Rectal smooth muscle tissue (tissue), 1 donor: ENCODE measurements around the gene CBR1.
"Not testable (repeated sequence)": the region's sequence is repeated elsewhere in the genome, so short reads cannot be mapped to it uniquely, and the experiment has no call there.

ENCODE experiments used
- H3K27ac ChIP-seq: one replicate; pipeline ENCODE4 v1.7.0; 2013; ENCODE audit warnings: low read depth, low read length, inconsistent platforms
- H3K27me3 ChIP-seq: one replicate; pipeline ENCODE4 v1.7.0; 2013; ENCODE audit warnings: low read length; ENCODE audit not compliant: control insufficient read depth, insufficient read depth
- H3K36me3 ChIP-seq: one replicate; pipeline ENCODE4 v1.7.0; 2013; ENCODE audit warnings: low read length; ENCODE audit not compliant: control insufficient read depth, insufficient read depth
- H3K4me1 ChIP-seq: one replicate; pipeline ENCODE4 v1.7.0; 2013; ENCODE audit warnings: low read length; ENCODE audit not compliant: control insufficient read depth, insufficient read depth
- H3K4me3 ChIP-seq: one replicate; pipeline ENCODE4 v1.7.0; 2013; ENCODE audit warnings: low read length
- H3K9ac ChIP-seq: one replicate; pipeline ENCODE4 v1.7.0; 2013; ENCODE audit warnings: low read length

The CBR1 gene

DNA sequence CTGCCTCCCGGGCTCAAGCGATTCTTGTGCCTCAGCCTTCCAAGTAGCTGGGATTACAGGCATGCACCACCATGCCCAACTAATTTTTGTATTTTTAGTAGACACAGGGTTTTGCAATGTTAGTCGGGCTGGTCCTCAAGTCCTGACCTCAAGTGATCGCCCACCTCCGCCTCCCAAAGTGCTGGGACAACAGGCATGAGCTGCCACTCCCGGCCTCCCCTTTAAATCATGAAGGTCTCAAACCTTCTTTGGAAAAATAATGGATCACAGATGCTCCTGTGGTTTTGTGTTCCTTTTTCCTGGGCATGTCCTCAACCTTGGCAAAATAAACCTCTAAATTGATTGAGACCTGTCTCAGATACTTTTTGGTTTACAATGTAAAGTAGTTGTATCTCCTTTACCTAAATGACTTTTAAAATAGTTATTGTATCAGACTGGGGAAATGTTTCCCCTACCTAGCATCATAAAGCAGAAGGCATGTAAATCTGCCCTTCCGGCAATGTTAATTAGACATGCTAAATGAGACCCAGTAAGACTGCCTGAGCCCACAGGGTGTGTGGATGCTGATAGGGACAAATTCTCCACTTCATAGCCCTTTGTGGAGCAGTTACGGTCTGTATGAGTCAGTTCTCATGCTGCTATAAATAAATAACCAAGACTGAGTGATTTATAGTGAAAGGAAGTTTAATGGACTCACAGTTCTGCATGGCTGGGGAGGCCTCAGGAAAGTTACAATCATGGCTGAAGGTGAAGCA lies 27.8 kb downstream of the CBR1 start:
- no peak overlapping the region for H3K27ac ChIP-seq

DNA sequence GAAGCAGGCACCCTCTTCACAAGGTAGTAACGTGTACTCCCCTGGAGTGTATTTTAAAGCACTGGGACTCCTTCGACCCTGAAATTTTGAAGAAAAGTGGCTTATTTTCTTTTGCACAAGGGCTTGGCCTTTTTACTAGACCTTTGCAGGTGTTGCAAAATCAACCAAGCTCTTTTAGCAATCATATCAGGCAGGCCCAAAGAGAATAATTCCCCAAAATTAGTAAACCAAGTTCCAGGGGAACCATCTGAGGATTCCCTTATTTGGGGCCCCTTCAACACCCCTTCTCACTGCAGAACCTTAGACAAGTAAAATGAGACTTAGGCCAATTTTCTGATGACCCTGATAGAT lies 28.3 kb downstream of the CBR1 start:
- Histone ChIP-seq H3K27me3 (no peaks in the 10 kb centered on the region), H3K9ac (no peak overlapping the region), H3K4me1 (no peaks in the 10 kb centered on the region), H3K36me3 (no peaks in the 10 kb centered on the region), H3K27ac (no peak overlapping the region), H3K4me3 (no peak overlapping the region)

More for the DNA sequence above, 27.8 kb downstream of the CBR1 start:
- no peak overlapping the region for H3K4me3 ChIP-seq
- H3K36me3 ChIP-seq: no peaks in the 10 kb centered on the region
- no peaks in the 10 kb centered on the region for H3K27me3 ChIP-seq
- H3K9ac ChIP-seq: no peak overlapping the region
- no peaks in the 10 kb centered on the region for H3K4me1 ChIP-seq

DNA sequence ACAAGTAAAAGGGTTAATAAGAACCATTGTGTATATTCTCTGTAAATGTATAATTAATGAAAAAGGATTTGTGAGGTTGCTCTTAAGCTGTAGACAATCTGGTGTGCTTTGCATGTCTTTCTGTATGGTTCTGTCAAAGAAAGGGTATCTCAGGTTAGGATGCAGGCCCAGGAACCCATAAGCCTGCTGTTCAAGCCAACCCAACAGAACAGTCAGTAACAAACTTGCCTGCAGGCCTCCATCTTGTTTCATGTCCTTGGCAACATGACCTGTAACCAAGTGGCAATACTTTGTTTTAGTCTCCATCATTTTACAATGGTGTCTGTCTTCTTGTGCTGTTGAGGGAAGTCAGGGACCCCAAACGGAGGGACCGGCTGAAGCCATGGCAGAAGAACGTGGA lies 29.2 kb downstream of the CBR1 start:
- no peak overlapping the region for H3K27ac ChIP-seq

GRCh38 chr21:36099695-36100211 lies 29.9 kb downstream of the CBR1 start:
- not testable (repeated sequence) for H3K4me1 ChIP-seq, H3K4me3 ChIP-seq, H3K36me3 ChIP-seq, H3K27ac ChIP-seq, H3K9ac ChIP-seq, H3K27me3 ChIP-seq

More for the DNA sequence above, 29.2 kb downstream of the CBR1 start:
- H3K27me3 ChIP-seq: no peaks in the 10 kb centered on the region
- H3K4me3 ChIP-seq: no peak overlapping the region
- H3K4me1 ChIP-seq: no peaks in the 10 kb centered on the region
- no peaks in the 10 kb centered on the region for H3K36me3 ChIP-seq
- no peak overlapping the region for H3K9ac ChIP-seq

GRCh38 chr21:36100971-36101641 lies 31.3 kb downstream of the CBR1 start:
- H3K27me3 ChIP-seq: no peaks in the 10 kb centered on the region
- H3K4me1 ChIP-seq: no peaks in the 10 kb centered on the region
- no peaks in the 10 kb centered on the region for H3K36me3 ChIP-seq
- H3K27ac ChIP-seq: no peak overlapping the region
- H3K4me3 ChIP-seq: no peak overlapping the region
- no peak overlapping the region for H3K9ac ChIP-seq

GRCh38 chr21:36103434-36103833 lies 33.6 kb downstream of the CBR1 start:
- Histone ChIP-seq H3K36me3 (no peaks in the 10 kb centered on the region), H3K4me1 (no peaks in the 10 kb centered on the region), H3K4me3 (no peak overlapping the region), H3K27me3 (no peaks in the 10 kb centered on the region), H3K9ac (no peak overlapping the region), H3K27ac (no peak overlapping the region)

DNA sequence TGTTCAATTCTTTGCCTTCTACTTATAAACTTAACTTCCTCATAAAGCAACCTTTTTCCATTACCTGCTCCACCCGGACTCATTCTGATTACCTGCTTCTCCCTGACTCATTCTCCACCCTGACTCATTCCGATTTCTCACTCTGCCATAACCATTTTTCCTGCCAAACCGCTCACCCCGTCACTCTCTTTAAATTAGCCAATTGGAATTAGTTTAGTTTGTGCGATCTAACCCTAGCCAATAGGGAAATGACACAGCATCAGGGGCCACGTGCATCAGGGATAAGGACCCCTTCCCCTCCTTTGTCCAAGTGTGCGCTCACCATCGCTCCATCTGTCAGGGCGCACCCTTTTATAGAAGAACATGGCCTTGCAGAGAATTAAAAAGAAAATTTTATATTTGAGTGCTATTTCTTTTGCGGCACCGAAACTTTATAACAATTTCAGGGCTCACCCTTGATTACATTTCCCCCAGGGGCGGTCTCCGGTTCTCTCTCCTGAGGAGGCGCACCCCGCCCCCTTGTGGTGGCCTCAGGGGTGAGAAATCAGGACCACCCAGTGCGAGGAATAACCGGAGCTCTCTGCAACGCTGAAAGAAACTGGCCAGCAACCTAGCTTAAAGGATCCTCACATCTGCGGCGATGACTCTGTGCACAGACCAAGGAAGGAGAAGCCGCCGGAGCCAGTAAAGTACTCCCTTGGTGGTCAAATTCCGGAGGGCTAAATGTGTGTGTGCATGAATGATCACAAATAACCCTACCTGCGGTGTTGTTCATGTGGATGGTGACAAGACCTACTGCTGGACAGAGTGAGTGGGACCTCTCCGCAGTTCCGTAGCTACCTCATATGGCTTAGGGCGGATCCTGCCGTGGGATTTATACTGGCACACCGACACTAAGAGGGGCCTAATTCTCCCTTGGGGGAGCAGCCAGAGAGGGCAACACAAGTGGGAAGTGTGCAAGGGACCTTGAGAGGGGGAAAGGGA lies 34.8 kb downstream of the CBR1 start:
- Histone ChIP-seq H3K4me3 (no peak overlapping the region), H3K27me3 (no peaks in the 10 kb centered on the region), H3K36me3 (no peaks in the 10 kb centered on the region), H3K4me1 (no peaks in the 10 kb centered on the region), H3K27ac (no peak overlapping the region), H3K9ac (no peak overlapping the region)

- no peaks in the 10 kb centered on the region for H3K4me1 ChIP-seq
- no peaks in the 10 kb centered on the region for H3K27me3 ChIP-seq
- no peak overlapping the region for H3K4me3 ChIP-seq
- H3K9ac ChIP-seq: no peak overlapping the region
- H3K36me3 ChIP-seq: no peaks in the 10 kb centered on the region
- no peak overlapping the region for H3K27ac ChIP-seq
These were observed 35.6 kb downstream of the CBR1 start for GRCh38 chr21:36105327-36105842.

GRCh38 chr21:36109868-36110267 lies 40.0 kb downstream of the CBR1 start:
- H3K4me1 ChIP-seq: no peaks in the 10 kb centered on the region
- H3K27ac ChIP-seq: no peak overlapping the region

DNA sequence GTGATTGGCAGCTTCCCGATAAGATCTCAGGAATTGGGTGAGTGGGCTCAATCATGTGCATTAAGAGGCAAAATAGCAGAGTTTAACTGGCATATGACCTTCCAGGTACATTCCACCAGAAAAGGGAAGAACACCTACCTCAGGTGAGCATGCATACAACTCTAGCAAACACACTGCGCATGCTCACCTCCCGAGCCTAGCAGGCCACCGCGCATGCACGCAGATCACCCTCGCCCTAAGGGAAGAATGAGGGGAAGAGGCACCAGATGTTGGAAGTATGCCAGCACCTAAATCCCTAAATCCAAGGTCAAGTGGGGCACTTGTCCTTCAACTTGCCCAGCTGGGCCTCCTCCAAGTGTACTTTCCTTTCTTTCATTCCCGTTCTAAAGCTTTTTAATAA lies 41.4 kb downstream of the CBR1 start:
- Histone ChIP-seq H3K4me3 (no peak overlapping the region), H3K27me3 (no peaks in the 10 kb centered on the region), H3K4me1 (no peaks in the 10 kb centered on the region), H3K36me3 (no peaks in the 10 kb centered on the region), H3K9ac (no peak overlapping the region), H3K27ac (no peak overlapping the region)

More at GRCh38 chr21:36109868-36110267, 40.0 kb downstream of the CBR1 start:
- Histone ChIP-seq H3K36me3 (no peaks in the 10 kb centered on the region), H3K27me3 (no peaks in the 10 kb centered on the region), H3K9ac (no peak overlapping the region), H3K4me3 (no peak overlapping the region)

GRCh38 chr21:36113647-36114428 lies 44.0 kb downstream of the CBR1 start:
- Histone ChIP-seq H3K27ac (no peak overlapping the region), H3K9ac (no peak overlapping the region), H3K4me3 (peak overlapping the region; percentile 7)

More at GRCh38 chr21:36113647-36114428, 44.0 kb downstream of the CBR1 start:
- no peaks in the 10 kb centered on the region for H3K36me3 ChIP-seq
- H3K4me1 ChIP-seq: no peaks in the 10 kb centered on the region
- no peaks in the 10 kb centered on the region for H3K27me3 ChIP-seq
